GM23338 (cell line): Measurements from ENCODE around the gene PLXNA2. TPM values are rescaled to one million over a fixed set of nuclear protein-coding genes. Genes with fewer than 3 reads are reported as not detected.

Source experiments
- ATAC-seq: fragments of 200-7000 bp; cut with Tn5 transposase; 3 replicates; pipeline ENCODE4 v1.9.1; 2020
- DNase-seq: peaks from one replicate; pipeline ENCODE4 v3.0.0-alpha.2; 2015; ENCODE audit warnings: low spot score
- H2AFZ ChIP-seq: fragments of 200-600 bp; sonication (generic); 2 replicates; pipeline ENCODE4 v1.8.0; 2016; ENCODE audit warnings: antibody characterized with exemption, mild to moderate bottlenecking, moderate library complexity
- H3F3A ChIP-seq: fragments of 200-600 bp; sonication (generic); replicated peaks from 2 replicates; pipeline ENCODE4 v1.8.0; 2017; ENCODE audit warnings: antibody characterized with exemption, mixed run types, low read depth
- H3K27ac ChIP-seq: fragments of 200-600 bp; sonication (generic); 2 replicates; pipeline ENCODE4 v1.6.1; 2016; ENCODE audit warnings: low read depth
- H3K27me3 ChIP-seq: fragments of 200-600 bp; sonication (generic); 2 replicates; pipeline ENCODE4 v1.8.0; 2016; ENCODE audit warnings: mild to moderate bottlenecking, mixed run types, moderate library complexity; ENCODE audit not compliant: insufficient read depth
- H3K36me3 ChIP-seq: fragments of 200-600 bp; sonication (generic); 2 replicates; pipeline ENCODE4 v1.8.0; 2016; ENCODE audit warnings: mild to moderate bottlenecking; ENCODE audit not compliant: insufficient read depth
- H3K4me1 ChIP-seq: fragments of 200-600 bp; sonication (generic); 2 replicates; pipeline ENCODE4 v1.8.0; 2016; ENCODE audit warnings: mild to moderate bottlenecking, moderate library complexity; ENCODE audit not compliant: insufficient read depth
- H3K4me2 ChIP-seq: fragments of 200-600 bp; sonication (generic); 2 replicates; pipeline ENCODE4 v1.7.1; 2017; ENCODE audit warnings: mixed run types
- H3K4me3 ChIP-seq: fragments of 200-600 bp; sonication (generic); 2 replicates; pipeline ENCODE4 v1.6.1; 2016; ENCODE audit warnings: mixed run types
- H3K79me2 ChIP-seq: fragments of 200-600 bp; sonication (generic); replicated peaks from 2 replicates; pipeline ENCODE4 v1.8.0; 2017; ENCODE audit warnings: mild to moderate bottlenecking; ENCODE audit not compliant: insufficient read depth
- H3K9me2 ChIP-seq: fragments of 200-600 bp; sonication (generic); 2 replicates; pipeline ENCODE4 v1.8.0; 2017; ENCODE audit not compliant: insufficient read depth
- H4K20me1 ChIP-seq: fragments of 200-600 bp; sonication (generic); replicated peaks from 2 replicates; pipeline ENCODE4 v1.8.0; 2017; ENCODE audit warnings: mild to moderate bottlenecking; ENCODE audit not compliant: insufficient read depth
- H3K27ac Mint-ChIP-seq: 2 replicates; pipeline ENCODE4 v1.8.0; 2020; ENCODE audit warnings: inconsistent platforms, mild to moderate bottlenecking, moderate library complexity, mixed read lengths
- H3K27me3 Mint-ChIP-seq: 3 replicates; pipeline ENCODE4 v1.8.0; 2022; ENCODE audit warnings: low read depth, mild to moderate bottlenecking, moderate library complexity, mixed read lengths, inconsistent platforms; ENCODE audit not compliant: insufficient read depth, poor library complexity
- H3K36me3 Mint-ChIP-seq: 3 replicates; pipeline ENCODE4 v1.8.0; 2021; ENCODE audit warnings: low read depth, mild to moderate bottlenecking, inconsistent platforms, moderate library complexity, mixed read lengths
- H3K4me1 Mint-ChIP-seq: 3 replicates; pipeline ENCODE4 v1.8.0; 2020; ENCODE audit warnings: mild to moderate bottlenecking, inconsistent platforms, mixed read lengths
- H3K4me3 Mint-ChIP-seq: 3 replicates; pipeline ENCODE4 v1.8.0; 2021; ENCODE audit warnings: moderate library complexity, mild to moderate bottlenecking, inconsistent platforms, mixed read lengths
- H3K9me3 Mint-ChIP-seq: 3 replicates; pipeline ENCODE4 v1.8.0; 2020; ENCODE audit warnings: moderate library complexity, mild to moderate bottlenecking, inconsistent platforms, mixed read lengths
- CREB1 ChIP-seq: fragments of 250-450 bp; sonication (Bioruptor Pico); IDR thresholded peaks from 2 replicates; pipeline ENCODE4 v1.5.0; 2020; ENCODE audit warnings: low read depth, mild to moderate bottlenecking, moderate library complexity
- EZH2phosphoT487 ChIP-seq: fragments of 200-600 bp; sonication (generic); IDR thresholded peaks from one replicate; pipeline ENCODE4 v1.8.1; 2018; ENCODE audit warnings: antibody characterized with exemption; ENCODE audit not compliant: unreplicated experiment
- JUNB ChIP-seq: IDR thresholded peaks from one replicate; pipeline ENCODE4 v1.6.1; 2016; ENCODE audit warnings: antibody characterized with exemption; ENCODE audit not compliant: unreplicated experiment
- NANOG ChIP-seq: IDR thresholded peaks from 2 replicates; pipeline ENCODE4 v1.6.1; 2016; ENCODE audit warnings: antibody characterized with exemption, borderline replicate concordance
- POLR2AphosphoS5 ChIP-seq: IDR thresholded peaks from 2 replicates; pipeline ENCODE4 v1.6.1; 2016; ENCODE audit warnings: antibody characterized with exemption, low read depth
- STAT1 ChIP-seq: IDR thresholded peaks from one replicate; pipeline ENCODE4 v1.6.1; 2016; ENCODE audit warnings: antibody characterized with exemption; ENCODE audit not compliant: unreplicated experiment
- ZNF331 ChIP-seq: fragments of 250-450 bp; sonication (Bioruptor Pico); IDR thresholded peaks from 2 replicates; pipeline ENCODE4 v1.5.0; 2020; ENCODE audit warnings: low read depth, mild to moderate bottlenecking, moderate library complexity
- ZNF462 ChIP-seq: fragments of 250-450 bp; sonication (Bioruptor Pico); IDR thresholded peaks from 2 replicates; pipeline ENCODE4 v1.5.0; 2020; ENCODE audit warnings: mild to moderate bottlenecking, moderate library complexity
- polyA plus RNA-seq: library from polyadenylated mRNA; unstranded; fragments of >200 nt; fragmentation: Nextera tagmentation; extraction: Ambion mirVana; gene quantifications from 2 replicates; pipeline ENCODE4 v1.2.1, GENCODE V29; 2016
- total RNA-seq: library from RNA; depleted of rRNA; stranded (reverse); fragments of >200 nt; shearing (Covaris generic); gene quantifications from 2 replicates; pipeline ENCODE4 v1.2.3, GENCODE V29; 2014
- TF ChIP-seq, protein P1 (sequence below): IDR thresholded peaks from one replicate; pipeline ENCODE4 v1.6.1; 2018; ENCODE audit warnings: antibody characterized with exemption; ENCODE audit not compliant: unreplicated experiment
- TF ChIP-seq, protein P2 (sequence below), 2 experiments: fragments of 200-600 bp in 1 of 2; sonication (generic) in 1 of 2; conservative IDR thresholded peaks; 2 replicates each; pipeline versions ENCODE4 v1.5.1 to v1.6.1; 2016 to 2017; ENCODE audit warnings: antibody characterized with exemption in 2 of 2, low read depth in 2 of 2, mild to moderate bottlenecking in 2 of 2, moderate library complexity in 1 of 2

PLXNA2 gene
- total and polyA plus RNA-seq, 2 experiments from 2014 or later, result 0.40 to 1.8 TPM

DNA sequence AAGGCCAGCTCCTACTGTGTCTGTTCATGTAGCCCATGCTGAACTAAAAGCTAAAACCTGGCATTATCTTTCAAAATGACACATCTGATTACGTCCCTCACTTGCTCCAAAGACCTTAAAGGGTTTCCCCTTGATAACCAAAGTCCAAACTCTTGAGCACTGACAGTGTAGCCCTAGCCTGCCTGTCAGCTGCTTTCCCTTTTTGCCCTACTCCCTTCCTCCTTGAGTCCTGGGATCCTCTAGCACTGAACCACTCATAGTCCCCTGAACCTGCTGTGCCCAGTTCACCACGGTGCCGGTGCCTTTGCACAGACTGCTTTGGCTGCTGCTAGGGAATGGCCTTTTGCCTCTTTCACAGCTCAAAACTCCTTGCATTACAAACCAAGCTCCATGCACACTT is 67.5 kb downstream of the PLXNA2 start:
- DNase-seq (no peak), ATAC-seq (no peak)
- Histone ChIP-seq H3K79me2 (no peaks in the 10 kb centered on the region), H2AFZ (no peak overlapping the region), H3K4me3 (no peak overlapping the region), H4K20me1 (no peaks in the 10 kb centered on the region), H3K9me2 (peaks cover 5% of the 10 kb centered on the region; the same call in 1 of the 2 replicates), H3K4me2 (no peak overlapping the region), H3F3A (no peaks in the 10 kb centered on the region), H3K27ac (no peak overlapping the region), H3K4me1 (peaks cover 34% of the 10 kb centered on the region), H3K36me3 (no peaks in the 10 kb centered on the region), H3K27me3 (no peaks in the 10 kb centered on the region)
- Mint-ChIP-seq H3K36me3 (no peaks in the 10 kb centered on the region), H3K27ac (no peak overlapping the region), H3K4me3 (no peak overlapping the region), H3K27me3 (peaks cover 7% of the 10 kb centered on the region), H3K9me3 (no peaks in the 10 kb centered on the region; the same call in 2 of the 3 replicates), H3K4me1 (peaks cover 54% of the 10 kb centered on the region)
- no peak for TF ChIP-seq JUNB
- TF ChIP-seq ZNF331 (CRISPR knock-in tag), result no peak
- TF ChIP-seq, protein P1, sequence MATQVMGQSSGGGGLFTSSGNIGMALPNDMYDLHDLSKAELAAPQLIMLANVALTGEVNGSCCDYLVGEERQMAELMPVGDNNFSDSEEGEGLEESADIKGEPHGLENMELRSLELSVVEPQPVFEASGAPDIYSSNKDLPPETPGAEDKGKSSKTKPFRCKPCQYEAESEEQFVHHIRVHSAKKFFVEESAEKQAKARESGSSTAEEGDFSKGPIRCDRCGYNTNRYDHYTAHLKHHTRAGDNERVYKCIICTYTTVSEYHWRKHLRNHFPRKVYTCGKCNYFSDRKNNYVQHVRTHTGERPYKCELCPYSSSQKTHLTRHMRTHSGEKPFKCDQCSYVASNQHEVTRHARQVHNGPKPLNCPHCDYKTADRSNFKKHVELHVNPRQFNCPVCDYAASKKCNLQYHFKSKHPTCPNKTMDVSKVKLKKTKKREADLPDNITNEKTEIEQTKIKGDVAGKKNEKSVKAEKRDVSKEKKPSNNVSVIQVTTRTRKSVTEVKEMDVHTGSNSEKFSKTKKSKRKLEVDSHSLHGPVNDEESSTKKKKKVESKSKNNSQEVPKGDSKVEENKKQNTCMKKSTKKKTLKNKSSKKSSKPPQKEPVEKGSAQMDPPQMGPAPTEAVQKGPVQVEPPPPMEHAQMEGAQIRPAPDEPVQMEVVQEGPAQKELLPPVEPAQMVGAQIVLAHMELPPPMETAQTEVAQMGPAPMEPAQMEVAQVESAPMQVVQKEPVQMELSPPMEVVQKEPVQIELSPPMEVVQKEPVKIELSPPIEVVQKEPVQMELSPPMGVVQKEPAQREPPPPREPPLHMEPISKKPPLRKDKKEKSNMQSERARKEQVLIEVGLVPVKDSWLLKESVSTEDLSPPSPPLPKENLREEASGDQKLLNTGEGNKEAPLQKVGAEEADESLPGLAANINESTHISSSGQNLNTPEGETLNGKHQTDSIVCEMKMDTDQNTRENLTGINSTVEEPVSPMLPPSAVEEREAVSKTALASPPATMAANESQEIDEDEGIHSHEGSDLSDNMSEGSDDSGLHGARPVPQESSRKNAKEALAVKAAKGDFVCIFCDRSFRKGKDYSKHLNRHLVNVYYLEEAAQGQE, result no peak
- TF ChIP-seq, protein P2, sequence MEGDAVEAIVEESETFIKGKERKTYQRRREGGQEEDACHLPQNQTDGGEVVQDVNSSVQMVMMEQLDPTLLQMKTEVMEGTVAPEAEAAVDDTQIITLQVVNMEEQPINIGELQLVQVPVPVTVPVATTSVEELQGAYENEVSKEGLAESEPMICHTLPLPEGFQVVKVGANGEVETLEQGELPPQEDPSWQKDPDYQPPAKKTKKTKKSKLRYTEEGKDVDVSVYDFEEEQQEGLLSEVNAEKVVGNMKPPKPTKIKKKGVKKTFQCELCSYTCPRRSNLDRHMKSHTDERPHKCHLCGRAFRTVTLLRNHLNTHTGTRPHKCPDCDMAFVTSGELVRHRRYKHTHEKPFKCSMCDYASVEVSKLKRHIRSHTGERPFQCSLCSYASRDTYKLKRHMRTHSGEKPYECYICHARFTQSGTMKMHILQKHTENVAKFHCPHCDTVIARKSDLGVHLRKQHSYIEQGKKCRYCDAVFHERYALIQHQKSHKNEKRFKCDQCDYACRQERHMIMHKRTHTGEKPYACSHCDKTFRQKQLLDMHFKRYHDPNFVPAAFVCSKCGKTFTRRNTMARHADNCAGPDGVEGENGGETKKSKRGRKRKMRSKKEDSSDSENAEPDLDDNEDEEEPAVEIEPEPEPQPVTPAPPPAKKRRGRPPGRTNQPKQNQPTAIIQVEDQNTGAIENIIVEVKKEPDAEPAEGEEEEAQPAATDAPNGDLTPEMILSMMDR (conservative IDR thresholded peaks at IDR 0.05; ENCODE audit: low read depth in 2 of 2), result no peak
- no peak for TF ChIP-seq NANOG
- TF ChIP-seq EZH2phosphoT487, result no peak
- no peak for TF ChIP-seq POLR2AphosphoS5
- no peak for TF ChIP-seq STAT1
- TF ChIP-seq ZNF462, result no peak
- TF ChIP-seq CREB1, result no peak
